CD4-positive, alpha-beta T cell treated with Interleukin-12 subunit alpha and Interleukin-12 subunit beta, for 1 hour (primary cell): ENCODE results near the gene THBS1.

Experiments
- DNase-seq: peaks from one replicate; pipeline ENCODE4 v3.0.0-alpha.2; 2020

Gene THBS1

DNA sequence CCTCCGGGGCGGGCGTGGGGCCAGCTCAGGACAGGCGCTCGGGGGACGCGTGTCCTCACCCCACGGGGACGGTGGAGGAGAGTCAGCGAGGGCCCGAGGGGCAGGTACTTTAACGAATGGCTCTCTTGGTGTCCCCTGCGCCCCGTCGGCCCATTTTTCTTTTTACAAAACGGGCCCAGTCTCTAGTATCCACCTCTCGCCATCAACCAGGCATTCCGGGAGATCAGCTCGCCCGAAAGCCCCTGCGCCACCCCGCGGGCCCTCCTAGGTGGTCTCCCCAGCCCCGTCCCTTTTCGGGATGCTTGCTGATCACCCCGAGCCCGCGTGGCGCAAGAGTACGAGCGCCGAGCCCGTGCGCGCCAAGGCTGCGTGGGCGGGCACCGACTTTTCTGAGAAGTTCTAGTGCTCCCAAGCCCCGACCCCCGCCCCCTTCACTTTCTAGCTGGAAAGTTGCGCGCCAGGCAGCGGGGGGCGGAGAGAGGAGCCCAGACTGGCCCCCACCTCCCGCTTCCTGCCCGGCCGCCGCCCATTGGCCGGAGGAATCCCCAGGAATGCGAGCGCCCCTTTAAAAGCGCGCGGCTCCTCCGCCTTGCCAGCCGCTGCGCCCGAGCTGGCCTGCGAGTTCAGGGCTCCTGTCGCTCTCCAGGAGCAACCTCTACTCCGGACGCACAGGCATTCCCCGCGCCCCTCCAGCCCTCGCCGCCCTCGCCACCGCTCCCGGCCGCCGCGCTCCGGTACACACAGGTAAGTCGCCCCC lies at the start of gene THBS1:
THBS1 (plus strand) TSS at position 595 of the 757 bp plus-strand sequence. CDS start 779 bp downstream, outside the sequence.
- peak; percentile 23 for DNase-seq

DNA sequence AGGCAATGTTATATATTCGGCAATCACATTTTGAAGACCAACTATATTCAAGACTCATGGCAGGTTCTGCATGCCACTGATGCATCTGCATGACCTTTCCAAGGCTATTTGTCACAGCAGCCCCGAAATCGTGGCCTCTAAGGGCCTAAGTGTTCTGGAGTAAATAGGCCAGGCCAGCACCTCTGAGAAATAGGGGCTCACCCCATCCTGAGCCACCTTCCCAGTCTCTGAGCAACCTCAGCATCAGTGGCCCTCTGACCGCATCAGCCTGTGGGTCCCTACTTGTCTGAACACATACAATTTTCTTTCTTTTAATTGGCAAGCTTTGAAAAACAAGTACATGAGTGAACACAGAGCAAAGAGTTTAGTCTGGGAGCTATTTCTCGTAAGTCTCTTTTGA lies 45.9 kb upstream of the THBS1 start:
- no peak for DNase-seq

DNA sequence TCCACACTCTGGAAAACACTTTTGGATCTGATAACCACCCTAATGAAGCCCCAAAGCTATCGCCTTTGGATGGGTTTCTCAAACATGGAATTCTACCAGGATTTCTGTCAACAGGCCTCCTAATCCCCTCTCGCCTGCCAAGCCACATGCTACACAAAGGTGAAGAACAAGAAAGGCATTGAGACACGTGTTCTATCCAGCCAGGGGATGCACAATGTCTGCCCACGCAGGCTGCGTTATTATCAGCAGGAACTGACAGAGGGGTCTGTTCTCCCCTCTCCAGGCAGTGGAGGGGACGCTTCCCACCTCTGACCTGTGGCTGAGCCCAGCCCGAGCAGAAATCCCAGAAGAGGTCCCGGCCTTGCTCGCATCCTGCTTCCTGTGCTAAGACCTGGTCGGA lies 45.4 kb upstream of the THBS1 start:
- no peak for DNase-seq

DNA sequence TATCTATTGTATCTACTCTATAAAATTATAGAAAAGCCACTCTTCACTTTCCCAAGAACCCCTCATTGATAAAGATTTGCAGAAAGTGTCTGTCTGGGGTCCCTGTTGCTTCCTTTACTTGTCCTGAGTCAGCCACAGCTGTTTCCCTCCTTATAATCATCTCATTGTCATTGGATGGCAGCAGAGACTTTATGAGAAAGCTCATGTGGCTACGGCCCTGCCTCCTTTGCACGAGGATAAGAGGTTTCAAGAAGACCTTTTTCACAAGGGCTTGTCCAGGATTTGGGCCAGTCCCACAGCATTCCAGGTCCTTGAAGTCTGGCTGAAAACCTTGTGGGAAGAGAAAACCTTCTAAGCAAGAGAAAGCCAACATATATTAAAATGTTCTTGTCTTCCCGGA lies 41.9 kb upstream of the THBS1 start:
- DNase-seq = no peak

DNA sequence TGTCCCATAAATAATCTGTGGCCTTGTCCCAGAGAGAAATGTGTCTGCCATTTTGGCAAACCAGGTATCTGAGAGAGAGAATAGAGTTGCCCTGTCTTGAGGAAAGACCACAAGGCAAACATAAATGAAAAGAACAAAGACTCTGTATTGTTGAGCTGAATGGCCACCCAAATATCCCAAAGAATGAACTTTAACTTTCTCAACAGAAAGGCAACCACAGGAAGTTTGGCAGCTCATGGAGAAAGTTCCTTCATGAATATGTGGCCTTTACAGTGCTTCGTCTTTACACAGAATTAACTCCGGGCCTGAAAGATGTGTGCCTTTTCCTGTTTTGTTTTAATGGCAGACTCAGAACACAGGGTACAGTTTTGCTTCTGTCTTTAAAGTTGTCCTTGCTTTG lies 41.4 kb upstream of the THBS1 start:
- no peak for DNase-seq

DNA sequence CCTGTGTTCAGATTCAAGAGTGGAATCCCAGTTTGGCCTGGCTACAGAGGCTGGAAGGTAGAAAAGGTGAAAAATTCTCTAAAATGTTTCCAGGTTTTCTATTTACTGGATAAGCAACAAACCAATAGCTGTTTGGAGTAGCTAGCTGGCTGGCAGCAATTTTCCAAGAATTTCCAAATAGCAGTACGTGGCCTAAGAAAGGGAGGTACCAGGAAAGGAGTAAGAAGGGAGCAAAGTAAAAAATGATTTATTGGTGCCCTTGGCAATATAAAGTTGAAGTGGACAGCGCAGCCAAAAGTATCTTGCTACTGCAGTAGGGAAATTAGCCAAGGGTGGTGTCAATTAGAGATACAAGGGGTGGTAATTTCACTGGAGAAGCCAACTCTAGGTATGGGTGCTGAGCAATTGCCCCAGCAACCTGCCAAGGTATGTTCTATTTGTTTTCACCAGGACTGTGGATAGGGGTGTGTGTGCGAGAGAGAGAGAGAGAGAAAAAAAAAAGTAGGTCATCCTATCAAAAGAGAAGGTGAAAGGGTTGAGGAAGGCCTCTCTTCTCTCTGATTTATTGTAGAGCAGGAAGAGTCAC lies 40.8 kb upstream of the THBS1 start:
- no peak for DNase-seq

DNA sequence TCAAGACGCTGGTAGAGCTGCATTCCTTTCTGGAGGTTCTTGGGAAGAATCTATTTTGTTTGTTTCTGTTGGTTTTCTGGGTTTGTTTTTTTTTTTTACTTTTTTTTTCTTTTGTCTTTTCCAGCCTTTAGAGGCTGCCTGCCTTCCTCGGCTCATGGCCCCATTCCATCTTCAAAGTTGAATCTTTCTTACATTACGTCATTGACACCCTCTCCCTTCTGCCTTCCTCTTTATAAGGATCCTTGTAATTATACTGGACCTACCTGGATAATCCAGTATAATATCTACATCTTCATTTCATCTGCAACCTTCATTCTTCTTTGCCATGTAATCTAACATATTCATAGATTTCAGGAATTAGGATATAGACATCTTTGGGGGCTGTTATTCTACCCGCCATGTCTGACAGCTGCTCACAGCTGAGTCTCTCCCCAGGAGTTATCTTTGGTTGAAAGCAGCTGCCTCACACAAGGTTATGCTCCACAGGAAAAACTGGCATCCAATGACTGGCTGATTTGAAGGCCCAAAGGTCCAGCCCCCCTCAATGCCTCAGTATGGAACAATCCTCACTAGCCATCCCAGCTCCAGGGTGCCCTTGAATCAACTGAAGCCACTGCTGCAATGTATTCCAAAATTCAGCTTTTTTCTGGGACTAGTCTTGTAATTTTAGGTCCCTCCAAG lies 38.4 kb upstream of the THBS1 start:
- no peak for DNase-seq

DNA sequence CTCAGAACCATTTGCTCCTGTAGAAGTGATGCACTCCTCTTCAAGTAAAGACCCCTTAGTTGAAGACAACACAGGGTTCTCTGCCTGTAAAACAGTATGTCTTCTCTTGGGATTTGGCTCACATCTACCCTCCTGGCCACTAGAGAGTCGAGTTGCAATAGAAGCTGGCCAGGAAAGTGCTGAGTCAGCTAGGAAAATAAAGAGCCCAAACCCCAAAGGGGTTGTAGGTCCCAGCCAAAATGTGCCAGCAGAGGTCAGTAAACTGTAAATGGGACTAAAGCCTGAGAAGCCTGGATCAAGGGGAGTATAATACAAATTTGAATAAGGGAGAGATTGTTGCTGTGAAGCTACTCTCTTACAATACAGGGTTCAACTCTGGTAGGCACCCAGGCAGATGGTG lies 37.2 kb upstream of the THBS1 start:
- no peak for DNase-seq

DNA sequence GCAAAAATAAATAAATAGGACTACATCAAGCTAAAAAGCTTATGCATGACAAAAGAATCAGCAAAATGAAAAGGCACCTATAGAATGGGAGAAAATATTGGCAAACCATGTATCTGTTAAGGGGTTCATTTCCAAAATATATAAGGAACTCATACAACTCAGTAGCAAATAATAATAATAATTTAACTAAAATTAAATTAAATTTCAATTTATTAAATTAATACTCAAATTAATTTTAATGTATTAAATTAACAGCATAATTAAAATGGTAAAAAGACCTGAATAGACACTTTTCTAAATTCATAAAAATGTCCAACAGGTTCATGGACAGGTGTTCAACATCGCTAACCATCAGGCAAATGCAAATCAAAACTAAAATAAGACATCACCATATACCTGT lies 34.0 kb upstream of the THBS1 start:
- no peak for DNase-seq

DNA sequence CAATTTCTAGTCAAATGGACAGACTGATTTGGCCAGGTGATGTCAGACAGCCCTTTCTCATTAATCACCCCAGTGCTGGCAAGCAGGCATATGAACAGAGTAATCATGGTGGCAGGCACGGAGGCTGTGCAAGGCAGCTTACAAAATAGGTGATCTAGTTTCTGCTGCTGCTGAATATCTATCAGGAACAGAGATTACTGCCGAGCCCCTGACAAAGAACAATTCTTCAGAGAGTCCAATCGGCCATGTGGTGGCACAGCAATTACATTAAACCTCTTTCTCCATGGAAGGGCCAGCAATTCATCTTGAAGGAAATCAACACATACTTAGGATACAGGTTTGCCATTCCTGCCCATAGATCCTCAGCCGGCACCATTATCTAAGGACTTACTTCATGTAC lies 32.3 kb upstream of the THBS1 start:
- no peak for DNase-seq

DNA sequence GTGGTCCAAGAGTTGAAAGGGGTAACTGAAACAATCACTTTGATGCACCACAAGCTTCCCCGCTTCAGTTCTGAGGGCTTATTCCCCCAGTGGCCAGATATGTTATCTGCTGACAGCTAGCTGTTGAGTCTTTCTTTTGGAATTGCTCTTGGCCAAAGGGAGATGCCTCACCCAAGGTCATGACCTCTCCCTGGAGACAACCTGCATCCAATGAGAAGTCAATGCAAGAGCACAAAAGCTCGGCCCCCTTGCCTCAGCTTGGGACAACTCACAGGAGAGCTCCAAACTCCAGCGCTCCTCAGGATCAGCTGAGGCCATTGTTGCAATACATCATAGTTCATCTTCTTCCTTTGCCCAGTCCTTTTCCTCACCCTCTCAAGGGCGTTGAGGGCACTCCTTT lies 31.0 kb upstream of the THBS1 start:
- no peak for DNase-seq

DNA sequence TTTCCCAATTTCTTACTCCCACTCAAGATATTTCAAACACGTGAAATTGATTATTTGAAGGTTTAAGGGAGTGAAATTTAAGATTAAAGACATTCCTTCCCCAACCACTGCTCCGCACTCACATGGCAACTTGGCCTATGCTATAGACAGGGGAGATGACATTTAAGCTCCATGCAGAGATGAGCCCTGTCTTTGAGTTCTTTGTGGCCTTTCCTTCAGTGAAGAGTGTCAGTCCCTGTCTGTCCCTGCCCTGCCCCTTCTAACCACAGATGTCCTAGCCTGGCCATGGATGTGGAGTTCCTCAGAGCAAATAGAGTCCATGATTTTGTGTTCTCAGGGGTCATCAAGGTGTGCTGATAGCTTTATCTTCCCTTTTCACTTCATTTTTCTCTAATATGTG lies 29.4 kb upstream of the THBS1 start:
- DNase-seq = no peak

DNA sequence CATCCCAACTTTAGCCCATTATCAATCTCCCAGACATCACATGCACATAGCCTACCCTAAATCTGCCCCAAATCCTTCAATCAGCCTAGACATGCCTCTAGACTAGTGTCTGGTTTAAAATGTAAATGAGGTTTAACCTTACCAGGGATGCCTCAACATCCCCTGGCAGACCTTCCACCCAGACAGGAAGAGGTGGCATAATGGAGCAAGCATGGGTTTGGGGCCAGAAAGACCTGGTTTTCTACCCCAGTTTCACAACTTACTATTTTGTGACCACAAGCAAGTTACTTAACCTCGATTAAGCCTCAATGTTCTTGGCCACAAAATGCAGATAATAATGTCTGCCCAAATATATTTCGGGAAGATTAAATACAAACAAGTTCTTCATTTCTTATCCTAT lies 28.3 kb upstream of the THBS1 start:
- no peak for DNase-seq

DNA sequence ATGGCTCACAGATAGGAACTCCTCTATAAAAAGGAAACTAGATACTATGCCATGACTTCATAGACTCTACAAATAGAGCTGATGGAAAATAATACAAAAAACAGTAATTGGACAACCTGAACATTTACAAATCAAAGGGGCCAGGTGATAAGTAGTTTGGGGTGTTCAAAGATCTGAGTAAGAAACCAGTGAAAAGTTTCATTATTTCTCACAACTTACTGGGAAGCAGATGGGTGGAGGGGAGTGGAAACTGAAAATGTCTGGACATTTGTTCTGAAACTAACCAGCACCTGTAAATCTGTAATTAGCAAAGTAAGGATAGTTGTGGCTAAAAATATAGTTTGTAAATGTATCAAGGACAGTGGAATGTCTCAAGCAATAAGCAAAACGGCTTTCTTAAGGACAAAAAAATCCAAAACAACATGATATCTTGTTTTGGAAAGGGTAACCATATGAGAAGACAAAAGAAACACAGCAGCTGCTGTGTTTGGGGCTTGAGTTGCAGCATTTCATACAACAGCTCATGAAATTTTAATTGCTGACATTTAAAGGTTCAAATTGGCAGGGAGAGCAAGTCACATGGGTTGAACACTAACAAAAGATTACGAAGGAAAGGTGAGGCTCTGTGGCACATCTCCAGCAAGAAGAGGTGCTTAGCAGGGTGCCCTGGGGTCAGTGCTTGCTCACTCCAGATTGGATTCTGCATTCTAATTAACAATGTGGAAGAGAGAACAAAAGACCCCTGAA lies 26.8 kb upstream of the THBS1 start:
- DNase-seq = no peak

DNA sequence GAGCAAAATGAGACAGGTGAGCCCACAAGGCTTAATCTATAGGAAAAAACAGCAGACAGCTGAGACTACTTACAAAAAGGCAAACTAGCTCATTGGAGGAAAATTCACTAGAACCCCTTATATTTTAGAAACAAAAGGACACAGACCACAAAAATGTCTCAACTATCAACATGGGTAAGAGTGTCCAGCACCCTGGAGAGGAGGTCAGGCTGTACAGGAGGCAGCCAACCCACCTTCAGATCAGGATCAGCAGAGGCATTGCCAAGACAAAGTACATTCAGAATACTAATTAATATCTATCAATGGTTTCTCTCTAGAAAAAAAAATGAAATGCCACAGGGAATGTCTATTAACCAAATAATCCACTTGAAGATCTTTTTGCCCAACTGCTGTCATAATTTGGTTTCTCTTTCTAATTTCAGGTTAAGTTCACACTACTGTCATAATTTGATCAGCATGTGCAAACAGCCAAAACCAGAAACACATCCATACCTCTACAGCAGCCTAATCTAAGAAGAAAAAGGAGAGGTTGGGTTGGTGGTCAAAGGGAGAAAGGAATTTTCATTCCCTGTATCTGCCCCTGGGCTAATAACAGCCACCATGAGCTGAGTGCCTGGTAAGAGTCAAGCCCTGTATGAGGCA lies 26.0 kb upstream of the THBS1 start:
- no peak for DNase-seq

DNA sequence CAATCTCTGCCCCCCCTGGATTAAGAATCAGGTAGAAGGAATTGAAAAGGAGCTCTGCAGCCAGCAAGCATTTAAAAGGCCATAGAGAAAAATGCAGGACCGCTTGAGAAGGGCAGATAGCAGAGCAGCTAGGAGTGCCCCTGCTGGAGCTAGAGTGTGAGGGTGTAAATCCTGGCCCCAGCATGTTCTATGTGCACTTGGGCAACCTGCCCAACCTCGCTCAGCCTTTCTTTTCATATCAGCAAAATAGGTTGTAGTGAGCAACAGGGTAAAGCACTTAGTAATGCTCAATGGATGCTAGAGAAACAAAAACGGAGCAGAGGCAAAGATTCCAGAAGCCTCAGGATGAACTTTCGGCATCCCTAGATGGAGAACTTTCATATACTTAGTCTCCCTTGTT lies 25.0 kb upstream of the THBS1 start:
- no peak for DNase-seq

DNA sequence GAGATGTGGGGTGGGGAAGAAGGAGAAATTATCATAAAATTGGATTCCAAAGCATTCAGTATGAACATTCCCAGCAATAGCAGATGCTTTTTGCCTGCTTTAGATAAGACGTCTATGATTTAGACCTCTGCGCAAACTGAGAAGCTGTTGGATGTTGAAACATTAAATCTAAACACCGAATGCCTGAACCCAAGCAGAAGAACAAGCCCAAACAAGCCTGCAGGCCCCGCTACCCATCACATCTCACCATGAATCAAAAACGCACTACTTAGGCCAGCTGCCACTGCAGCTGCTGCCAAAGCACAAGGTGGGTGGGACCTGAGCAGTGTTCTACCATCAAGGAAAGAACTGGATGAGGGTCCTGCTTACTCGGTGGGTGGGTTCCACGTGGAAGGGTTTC lies 24.4 kb upstream of the THBS1 start:
- no peak for DNase-seq

DNA sequence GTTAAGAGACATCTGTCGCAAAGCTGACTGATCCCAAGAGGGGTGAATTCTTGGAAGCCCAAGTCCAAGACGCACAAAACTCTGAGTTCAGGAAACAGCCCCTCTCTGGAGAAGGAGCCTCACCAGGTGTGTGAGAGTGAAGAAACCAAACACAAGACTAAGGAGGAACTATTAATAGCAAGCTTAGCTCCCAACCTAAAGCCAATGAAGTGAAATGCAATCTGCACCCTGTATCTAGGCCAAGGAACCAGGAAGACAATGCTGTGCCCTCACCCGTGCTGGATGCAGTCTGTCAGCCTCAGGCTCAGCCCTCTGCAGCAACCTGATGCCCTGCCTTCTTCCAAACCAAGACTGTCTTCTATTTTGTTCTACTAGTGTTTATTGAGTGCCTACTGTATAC lies 22.5 kb upstream of the THBS1 start:
- no peak for DNase-seq

DNA sequence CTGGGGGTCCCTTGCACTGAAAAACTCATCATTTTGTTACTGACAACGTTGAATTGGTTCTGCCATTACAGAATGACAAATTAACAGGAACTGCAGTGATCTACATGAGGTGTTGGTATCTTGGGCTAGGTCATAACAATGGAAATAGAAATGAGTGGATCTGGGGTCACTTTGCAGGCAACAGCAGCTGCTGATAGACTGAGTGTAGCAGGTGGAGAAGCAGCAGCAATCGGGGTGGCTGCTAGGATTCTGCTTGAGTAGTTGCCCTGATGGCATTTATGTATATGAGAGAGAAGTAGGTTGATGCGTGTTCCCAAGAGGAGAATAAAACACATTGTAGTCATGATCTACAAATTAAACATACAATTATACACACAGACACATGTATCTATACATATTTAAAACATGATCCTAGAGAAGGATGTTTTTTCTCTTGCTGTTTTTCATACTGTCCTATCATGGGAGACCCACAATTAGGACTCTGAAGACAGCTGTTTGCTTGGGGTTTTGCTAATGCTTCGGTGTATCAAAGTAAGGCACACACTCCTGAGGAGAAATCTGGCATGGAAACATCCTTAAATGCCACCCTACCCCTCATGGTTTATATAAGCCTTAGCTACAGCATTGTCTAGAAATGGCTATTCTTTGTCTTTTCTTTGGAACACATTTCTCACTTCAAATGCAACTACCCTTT lies 15.8 kb upstream of the THBS1 start:
- DNase-seq = no peak

DNA sequence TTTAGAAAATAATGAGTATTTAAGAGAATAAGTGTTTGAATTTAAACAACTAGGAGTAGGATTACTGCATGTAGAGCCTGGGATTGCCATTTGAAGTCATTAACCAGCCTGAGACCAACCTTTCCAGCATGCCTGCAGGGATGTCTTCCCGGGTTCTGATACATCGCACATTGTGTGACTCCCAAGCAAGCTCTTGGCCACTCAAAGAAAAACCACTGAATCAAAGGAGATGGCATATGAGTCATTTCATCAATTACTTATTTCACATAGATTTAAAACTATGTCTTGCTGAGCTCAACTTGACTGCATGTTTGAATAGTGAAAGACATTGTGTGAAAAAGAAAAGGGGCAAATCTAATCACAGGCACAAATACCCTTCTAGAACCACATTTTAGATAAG lies 15.0 kb upstream of the THBS1 start:
- DNase-seq = no peak

DNA sequence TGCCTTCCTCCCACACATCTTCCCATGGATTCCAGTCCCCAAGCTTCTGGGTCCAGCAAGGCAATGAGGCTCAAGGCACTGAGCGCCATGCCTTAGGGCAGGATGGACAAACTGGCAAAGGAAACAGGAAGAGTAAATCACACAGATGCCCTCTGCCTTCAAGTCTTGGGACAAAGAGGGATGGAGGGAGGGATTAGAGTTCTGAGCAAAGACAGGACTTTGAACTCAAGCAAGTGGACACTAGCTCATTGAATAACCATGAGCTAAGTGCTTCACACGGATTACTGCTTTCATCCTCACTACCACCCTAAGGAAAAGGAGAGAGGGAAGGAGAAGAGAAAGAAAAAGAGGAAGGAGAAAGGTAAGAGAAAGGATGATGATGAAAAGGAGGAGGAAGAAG lies 7.6 kb upstream of the THBS1 start:
- DNase-seq = no peak

DNA sequence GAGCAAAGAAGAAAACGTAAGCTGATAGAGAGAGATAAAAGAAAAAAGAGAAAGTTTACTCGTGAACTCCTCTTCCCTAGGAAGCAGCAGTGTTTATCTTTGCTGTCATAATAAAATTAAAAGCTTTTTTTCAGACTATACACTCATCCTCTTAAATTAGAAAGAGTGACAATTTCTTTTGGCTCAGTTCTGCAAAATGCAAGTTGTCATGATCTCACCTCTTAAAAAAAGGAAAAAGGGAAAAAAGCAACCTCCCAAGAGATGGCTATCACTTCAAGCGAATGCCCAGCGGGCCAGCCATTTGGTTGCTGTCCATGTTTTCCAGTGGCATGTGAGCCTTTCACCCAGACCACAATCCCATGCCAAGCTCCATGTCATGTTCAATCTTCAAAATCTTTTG lies 7.0 kb upstream of the THBS1 start:
- no peak for DNase-seq

DNA sequence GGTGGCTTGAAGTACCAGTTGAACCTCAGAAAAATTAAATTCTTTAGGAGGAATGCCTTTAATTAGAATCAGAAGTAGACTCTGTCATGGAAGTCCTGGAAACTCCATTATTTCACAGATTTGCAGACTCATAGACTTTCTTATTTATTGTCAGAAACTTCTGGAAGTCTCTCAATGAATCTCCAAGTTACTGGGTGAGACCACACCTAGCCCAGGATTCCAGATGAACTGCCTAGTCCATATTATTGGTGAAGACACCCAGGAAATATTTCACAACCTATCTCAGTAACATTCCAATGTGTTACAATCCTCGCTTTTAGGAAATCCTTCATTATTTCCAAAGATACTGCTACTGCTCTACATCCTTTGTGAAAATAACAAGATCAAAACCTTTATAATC lies 6.5 kb upstream of the THBS1 start:
- no peak for DNase-seq
